Activated CD8-positive, alpha-beta T cell treated with anti-CD3 and anti-CD28 coated beads, Interleukin-2, amount 10 ng/mL, durations not matched to agents 7 days and 5 days (primary cell): ENCODE results near the gene AVPR2. TPM values are rescaled to one million over a fixed set of nuclear protein-coding genes. Genes with fewer than 3 reads are reported as not detected.

Experiments used
- total RNA-seq, 2 experiments: library from RNA; stranded (reverse); gene quantifications; one replicate each; pipeline ENCODE4 v1.2.3, GENCODE V29; 2021

AVPR2 gene
- total RNA-seq, 2 experiments from 2014 or later = not detected

Other genes starting within 250 kb of the AVPR2 start
- gene PNCK, start 230.9 kb upstream of the AVPR2 start, total RNA-seq = under 1 TPM; 0.16 to 0.58 TPM
- 1 to 10 TPM in 1 of 2 experiments, under 1 TPM in 1; 0.82 to 1.3 TPM for gene SLC6A8, start 216.7 kb upstream of the AVPR2 start, total RNA-seq
- gene BCAP31, start 180.3 kb upstream of the AVPR2 start, total RNA-seq = 100 to 1,000 TPM; 155 to 158 TPM
- 10 to 100 TPM; 14.6 to 15.9 TPM for gene ABCD1, start 179.8 kb upstream of the AVPR2 start, total RNA-seq
- gene PLXNB3, start 140.4 kb upstream of the AVPR2 start, total RNA-seq = 1 to 10 TPM in 1 of 2 experiments, under 1 TPM in 1; 0.83 to 1.4 TPM
- gene SRPK3, start 123.6 kb upstream of the AVPR2 start, total RNA-seq = not detected
- gene IDH3G, start 110.3 kb upstream of the AVPR2 start, total RNA-seq = 10 to 100 TPM; 63.2 to 66.9 TPM
- 100 to 1,000 TPM; 182 to 190 TPM for gene SSR4, start 110.0 kb upstream of the AVPR2 start, total RNA-seq
- gene PDZD4, start 74.1 kb upstream of the AVPR2 start, total RNA-seq = under 1 TPM; 0.10 to 0.16 TPM
- gene L1CAM, start 18.5 kb upstream of the AVPR2 start, total RNA-seq = 1 to 10 TPM; 7.1 to 7.5 TPM
- 100 to 1,000 TPM; 317 to 324 TPM for gene ARHGAP4, start 21.6 kb downstream of the AVPR2 start, total RNA-seq
- 100 to 1,000 TPM in 1 of 2 experiments, 10 to 100 TPM in 1; 98.9 to 106 TPM for gene NAA10, start 30.4 kb downstream of the AVPR2 start, total RNA-seq
- 10 to 100 TPM; 12.1 to 13.6 TPM for gene RENBP, start 40.0 kb downstream of the AVPR2 start, total RNA-seq
- gene HCFC1, start 67.1 kb downstream of the AVPR2 start, total RNA-seq = 100 to 1,000 TPM; 141 to 146 TPM
- gene TMEM187, start 68.1 kb downstream of the AVPR2 start, total RNA-seq = 1 to 10 TPM; 5.9 to 6.2 TPM
- 100 to 1,000 TPM; 164 to 165 TPM for gene IRAK1, start 115.2 kb downstream of the AVPR2 start, total RNA-seq
- gene MECP2, start 193.0 kb downstream of the AVPR2 start, total RNA-seq = 10 to 100 TPM; 65.4 to 65.5 TPM
- not detected for gene OPN1LW, start 239.6 kb downstream of the AVPR2 start, total RNA-seq